PC-3 (cell line): ENCODE results near the gene CIBAR2. TPM values are rescaled to one million over a fixed set of nuclear protein-coding genes. Genes with fewer than 3 reads are reported as not detected.

ENCODE experiments used
- ATAC-seq: fragments of 200-7000 bp; cut with Tn5 transposase; 2 replicates; pipeline ENCODE4 v1.9.1; 2020; ENCODE audit warnings: mild to moderate bottlenecking, moderate library complexity
- BruUV-seq: library from RNA; stranded (reverse); fragments of 400-500 nt; replicated peaks from 2 replicates; lab custom pipeline; 2021; lab: Mats Ljungman, UMichigan
- CTCF ChIA-PET: fragments of 300-600 bp; sonication (Branson Sonifier 250); formaldehyde crosslinking; loops from one replicate; lab custom pipeline; 2022; ENCODE audit warnings: antibody characterized with exemption; lab: Charles Lee
- POLR2A ChIA-PET: fragments of 300-600 bp; sonication (Branson Sonifier 250); formaldehyde crosslinking; loops from one replicate; lab custom pipeline; 2022; ENCODE audit warnings: antibody characterized with exemption; ENCODE audit not compliant: unreplicated experiment; lab: Charles Lee
- DNase-seq: peaks from one replicate; pipeline ENCODE4 v3.0.0-alpha.2; 2015
- H2AFZ ChIP-seq: fragments of 300-600 bp; sonication (generic); 2 replicates; pipeline ENCODE4 v1.6.0; 2016; ENCODE audit warnings: antibody characterized with exemption, low read length
- H3F3A ChIP-seq: fragments of 300-600 bp; sonication (generic); one replicate; pipeline ENCODE4 v1.6.0; 2017; ENCODE audit warnings: antibody characterized with exemption, low read length, control low read depth, mild to moderate bottlenecking; ENCODE audit not compliant: unreplicated experiment
- H3K27ac ChIP-seq: fragments of 300-600 bp; sonication (generic); 2 replicates; pipeline ENCODE4 v1.5.1; 2016; ENCODE audit warnings: mild to moderate bottlenecking, low read length
- H3K27me3 ChIP-seq: fragments of 300-600 bp; sonication (generic); 2 replicates; pipeline ENCODE4 v1.6.1; 2016; ENCODE audit warnings: low read length, mixed read lengths
- H3K36me3 ChIP-seq: fragments of 300-600 bp; sonication (generic); 2 replicates; pipeline ENCODE4 v1.6.1; 2016; ENCODE audit warnings: low read depth, mixed run types, low read length, mixed read lengths
- H3K4me1 ChIP-seq: fragments of 300-600 bp; sonication (generic); 2 replicates; pipeline ENCODE4 v1.5.1; 2016; ENCODE audit warnings: low read length; ENCODE audit not compliant: insufficient read depth
- H3K4me2 ChIP-seq: fragments of 300-600 bp; sonication (generic); 2 replicates; pipeline ENCODE4 v1.6.0; 2016; ENCODE audit warnings: low read length
- H3K4me3 ChIP-seq: fragments of 300-600 bp; sonication (generic); 2 replicates; pipeline ENCODE4 v1.5.1; 2016; ENCODE audit warnings: mild to moderate bottlenecking, low read length, mixed read lengths
- H3K79me2 ChIP-seq: fragments of 300-600 bp; sonication (generic); 2 replicates; pipeline ENCODE4 v1.6.1; 2017; ENCODE audit warnings: low read length, mixed read lengths
- H3K9ac ChIP-seq: fragments of 300-600 bp; sonication (generic); 2 replicates; pipeline ENCODE4 v1.6.0; 2016; ENCODE audit warnings: mild to moderate bottlenecking, low read length
- H3K9me2 ChIP-seq: fragments of 300-600 bp; sonication (generic); replicated peaks from 2 replicates; pipeline ENCODE4 v1.6.1; 2016; ENCODE audit warnings: mixed run types, low read length, mixed read lengths
- H3K9me3 ChIP-seq: fragments of 300-600 bp; sonication (generic); 2 replicates; pipeline ENCODE4 v1.6.1; 2016; ENCODE audit warnings: low read length, mixed read lengths
- H4K20me1 ChIP-seq: fragments of 300-600 bp; sonication (generic); 2 replicates; pipeline ENCODE4 v1.6.1; 2016; ENCODE audit warnings: low read length, mixed read lengths
- CTCF ChIP-seq: fragments of 300-600 bp; sonication (generic); conservative IDR thresholded peaks from 2 replicates; pipeline ENCODE4 v1.5.1; 2017; ENCODE audit warnings: antibody characterized with exemption, low read depth, mild to moderate bottlenecking, low read length
- EZH2 ChIP-seq: fragments of 300-600 bp; sonication (generic); IDR thresholded peaks from one replicate; pipeline ENCODE4 v1.6.1; 2017; ENCODE audit warnings: antibody characterized with exemption, mild to moderate bottlenecking, low read length; ENCODE audit not compliant: unreplicated experiment
- EZH2phosphoT487 ChIP-seq: fragments of 300-600 bp; sonication (generic); IDR thresholded peaks from 2 replicates; pipeline ENCODE4 v1.6.1; 2018; ENCODE audit warnings: mild to moderate bottlenecking, antibody characterized with exemption, low read length, borderline replicate concordance
- intact Hi-C: fragments of 100-400 bp; cut with micrococcal nuclease; formaldehyde crosslinking; loops from 2 replicates; pipeline ENCODE4 v1.9.0; 2023
- total RNA-seq: library from RNA; depleted of rRNA; stranded (reverse); fragments of >200 nt; gene quantifications from 2 replicates; pipeline ENCODE4 v1.2.3, GENCODE V29; 2014

Gene CIBAR2
- total RNA-seq, 1 experiment from 2014 or later = not detected

GRCh38 chr16:85082173-85083050, 29.9 kb downstream of the CIBAR2 start:
- Histone ChIP-seq H3K79me2 (no peaks in the 10 kb centered on the region), H3K9ac (no peak overlapping the region), H3K36me3 (no peaks in the 10 kb centered on the region), H3K9me3 (no peaks in the 10 kb centered on the region), H3K4me2 (no peak overlapping the region), H3K4me3 (no peak overlapping the region), H2AFZ (no peak overlapping the region), H3K4me1 (no peaks in the 10 kb centered on the region), H4K20me1 (no peaks in the 10 kb centered on the region), H3K27ac (no peak overlapping the region), H3K9me2 (no peaks in the 10 kb centered on the region), H3F3A (no peaks in the 10 kb centered on the region), H3K27me3 (no peaks in the 10 kb centered on the region)
- no TSS peak for BruUV-seq
- no peak for TF ChIP-seq EZH2phosphoT487
- TF ChIP-seq EZH2 = no peak
- no peak for TF ChIP-seq CTCF
- intact Hi-C loops = loop anchor here (10.0 kb wide), 1 partner anchor 88 kb away; no protein-coding TSS in a partner anchor
- DNase-seq = no peak
- ChIA-PET CTCF (no interaction called here), POLR2A (no interaction called here)
- no peak for ATAC-seq

- DNase-seq (no peak), ATAC-seq (no peak)
- no peaks in the 10 kb centered on the region for H3F3A ChIP-seq
- H3K4me3 ChIP-seq = no peak overlapping the region
- H3K4me1 ChIP-seq = no peaks in the 10 kb centered on the region
- no TSS peak for BruUV-seq
- H3K9ac ChIP-seq = no peak overlapping the region
- no peaks in the 10 kb centered on the region for H3K27me3 ChIP-seq
- H3K9me2 ChIP-seq = no peaks in the 10 kb centered on the region
- no peak overlapping the region for H3K27ac ChIP-seq
- CTCF ChIA-PET = no interaction called here
- TF ChIP-seq CTCF (no peak), EZH2phosphoT487 (no peak), EZH2 (no peak)
- no peaks in the 10 kb centered on the region for H4K20me1 ChIP-seq
- no peak overlapping the region for H3K4me2 ChIP-seq
- POLR2A ChIA-PET = no interaction called here
- intact Hi-C loops = loop anchor here (10.0 kb wide), 1 partner anchor 87 kb away; no protein-coding TSS in a partner anchor
- no peak overlapping the region for H2AFZ ChIP-seq
- H3K79me2 ChIP-seq = no peaks in the 10 kb centered on the region
- H3K36me3 ChIP-seq = no peaks in the 10 kb centered on the region
- H3K9me3 ChIP-seq = no peaks in the 10 kb centered on the region
These were observed 30.5 kb downstream of the CIBAR2 start for GRCh38 chr16:85081765-85082164.

DNA sequence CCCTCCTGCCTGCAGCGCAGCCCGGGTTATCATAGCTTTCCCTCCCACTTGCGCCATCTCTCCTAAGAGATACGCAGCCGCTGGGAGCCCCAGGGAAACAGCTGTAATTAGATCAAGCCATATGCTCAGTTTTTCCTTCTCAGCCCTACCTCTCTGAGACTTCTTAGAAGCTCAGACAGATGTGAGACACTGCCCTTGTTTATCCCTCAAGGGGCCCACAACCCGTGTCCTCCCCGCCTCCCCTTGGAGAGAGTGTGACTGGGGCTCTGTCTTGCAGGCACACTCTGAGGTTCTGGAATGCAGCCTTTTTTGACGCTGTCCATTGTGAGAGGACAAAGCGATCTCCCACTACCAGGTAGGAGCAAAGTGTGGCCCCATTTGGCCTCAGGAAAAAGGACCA, 31.2 kb downstream of the CIBAR2 start:
- intact Hi-C loops = loop anchor here (10.0 kb wide), 1 partner anchor 86 kb away; no protein-coding TSS in a partner anchor

More for the DNA sequence above, 31.2 kb downstream of the CIBAR2 start:
- no peaks in the 10 kb centered on the region for H3F3A ChIP-seq
- H3K79me2 ChIP-seq = no peaks in the 10 kb centered on the region
- H4K20me1 ChIP-seq = no peaks in the 10 kb centered on the region
- no peaks in the 10 kb centered on the region for H3K9me3 ChIP-seq
- H3K9ac ChIP-seq = no peak overlapping the region
- no peak overlapping the region for H3K27ac ChIP-seq
- CTCF ChIA-PET = no interaction called here
- no peaks in the 10 kb centered on the region for H3K36me3 ChIP-seq
- H3K4me3 ChIP-seq = no peak overlapping the region
- BruUV-seq = no TSS peak
- POLR2A ChIA-PET = no interaction called here
- no peak overlapping the region for H2AFZ ChIP-seq
- ATAC-seq (no peak), DNase-seq (no peak)
- H3K9me2 ChIP-seq = no peaks in the 10 kb centered on the region
- H3K4me2 ChIP-seq = no peak overlapping the region
- H3K27me3 ChIP-seq = no peaks in the 10 kb centered on the region
- TF ChIP-seq CTCF (no peak), EZH2 (no peak), EZH2phosphoT487 (no peak)
- no peaks in the 10 kb centered on the region for H3K4me1 ChIP-seq
